ENCODE results near the gene DNA2. TPM values are rescaled to one million over a fixed set of nuclear protein-coding genes. Genes with fewer than 3 reads are reported as not detected.
A peak's percentile ranks its signal among the peaks of the same experiment; 100 is the strongest.
"Not testable (repeated sequence)": the region's sequence is repeated elsewhere in the genome, so short reads cannot be mapped to it uniquely, and the experiment has no call there.

Gene DNA2
- total RNA-seq, result 17.0 and 23.7 TPM in 2 replicates

GRCh38 chr10:68471586-68472408 is at the start of gene DNA2:
TSS of gene DNA2 (minus strand) at chr10:68471973. CDS start at chr10:68471864, 109 bp downstream.
- no peak for DNase-seq (ENCODE audit: low read depth)
- peak within 1 kb of the TSS; percentile 76 for H3K4me3 ChIP-seq (ENCODE audit: low read depth, low read length)
- TF ChIP-seq, protein P1, sequence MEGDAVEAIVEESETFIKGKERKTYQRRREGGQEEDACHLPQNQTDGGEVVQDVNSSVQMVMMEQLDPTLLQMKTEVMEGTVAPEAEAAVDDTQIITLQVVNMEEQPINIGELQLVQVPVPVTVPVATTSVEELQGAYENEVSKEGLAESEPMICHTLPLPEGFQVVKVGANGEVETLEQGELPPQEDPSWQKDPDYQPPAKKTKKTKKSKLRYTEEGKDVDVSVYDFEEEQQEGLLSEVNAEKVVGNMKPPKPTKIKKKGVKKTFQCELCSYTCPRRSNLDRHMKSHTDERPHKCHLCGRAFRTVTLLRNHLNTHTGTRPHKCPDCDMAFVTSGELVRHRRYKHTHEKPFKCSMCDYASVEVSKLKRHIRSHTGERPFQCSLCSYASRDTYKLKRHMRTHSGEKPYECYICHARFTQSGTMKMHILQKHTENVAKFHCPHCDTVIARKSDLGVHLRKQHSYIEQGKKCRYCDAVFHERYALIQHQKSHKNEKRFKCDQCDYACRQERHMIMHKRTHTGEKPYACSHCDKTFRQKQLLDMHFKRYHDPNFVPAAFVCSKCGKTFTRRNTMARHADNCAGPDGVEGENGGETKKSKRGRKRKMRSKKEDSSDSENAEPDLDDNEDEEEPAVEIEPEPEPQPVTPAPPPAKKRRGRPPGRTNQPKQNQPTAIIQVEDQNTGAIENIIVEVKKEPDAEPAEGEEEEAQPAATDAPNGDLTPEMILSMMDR (conservative IDR thresholded peaks at IDR 0.05; ENCODE audit: low read depth, low read length), result no peak

- not testable (repeated sequence) for DNase-seq (ENCODE audit: low read depth); H3K4me3 ChIP-seq (ENCODE audit: low read depth, low read length)
Observed at GRCh38 chr10:68518609-68519008, 46.8 kb upstream of the DNA2 start.

- no peak for DNase-seq (ENCODE audit: low read depth)
- no peak overlapping the region for H3K4me3 ChIP-seq (ENCODE audit: low read depth, low read length)
- TF ChIP-seq, protein P1 (conservative IDR thresholded peaks at IDR 0.05; ENCODE audit: low read depth, low read length), result no peak
Observed at GRCh38 chr10:68517188-68517587, 45.4 kb upstream of the DNA2 start.

DNA sequence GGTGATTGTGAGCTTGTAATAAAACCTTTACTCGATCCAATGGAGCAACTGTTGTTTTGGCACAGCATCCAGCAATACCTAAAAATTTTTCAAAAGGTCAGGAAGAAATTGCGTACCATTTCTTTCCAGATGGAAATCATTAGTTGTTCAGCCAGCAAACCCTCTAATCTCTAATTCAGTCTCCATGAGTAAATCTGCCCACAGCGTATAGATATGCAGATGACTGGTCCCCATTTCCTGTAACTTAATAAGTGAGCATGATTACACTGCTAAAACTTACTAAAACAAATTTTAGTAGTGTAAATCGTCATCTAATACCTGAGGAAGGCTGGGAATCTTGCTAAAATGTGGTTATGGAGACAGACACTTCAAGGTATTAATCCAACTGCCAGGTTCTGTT is 45.0 kb upstream of the DNA2 start:
- DNase-seq (ENCODE audit: low read depth), result no peak
- no peak overlapping the region for H3K4me3 ChIP-seq (ENCODE audit: low read depth, low read length)
- TF ChIP-seq, protein P1 (conservative IDR thresholded peaks at IDR 0.05; ENCODE audit: low read depth, low read length), result no peak

DNA sequence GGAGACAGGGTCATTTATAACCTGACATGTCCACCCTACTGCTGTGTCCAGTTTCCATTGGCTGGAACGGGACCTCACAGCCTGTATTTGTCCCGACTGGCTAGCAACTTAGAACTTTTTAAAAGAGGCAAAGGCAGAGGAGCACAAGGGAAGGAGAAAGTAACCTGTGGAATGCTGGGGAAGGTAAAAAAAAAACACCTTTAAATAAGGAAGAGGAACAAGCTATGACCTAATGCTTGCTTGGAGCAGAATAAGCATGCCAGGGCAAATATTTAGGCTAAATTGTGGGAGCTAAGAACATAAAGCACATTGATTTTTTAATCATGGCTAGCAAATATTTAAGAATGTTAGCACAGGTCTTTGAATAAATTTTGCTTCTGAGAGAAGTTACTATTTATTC is 44.4 kb upstream of the DNA2 start:
- not testable (repeated sequence) for H3K4me3 ChIP-seq (ENCODE audit: low read depth, low read length); DNase-seq (ENCODE audit: low read depth)

DNA sequence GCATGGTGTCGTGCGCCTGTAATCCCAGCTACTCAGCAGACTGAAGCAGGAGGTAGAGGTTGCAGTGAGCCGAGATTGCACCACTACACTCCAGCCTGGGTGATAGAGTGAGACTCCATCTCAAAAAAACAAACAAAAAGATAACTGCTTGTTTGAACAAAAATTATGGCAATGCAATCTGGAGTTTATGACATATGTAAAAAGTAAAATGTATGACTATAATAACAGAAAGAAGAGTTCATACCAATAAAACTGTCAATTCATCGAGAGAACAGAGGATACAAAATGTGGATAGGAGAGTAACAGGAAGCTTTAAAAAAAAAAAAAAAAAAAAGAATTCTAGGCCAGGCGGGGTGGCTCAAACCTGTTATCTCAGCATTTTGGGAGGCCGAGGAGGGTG is 36.3 kb upstream of the DNA2 start:
- no peak overlapping the region for H3K4me3 ChIP-seq (ENCODE audit: low read depth, low read length)
- DNase-seq (ENCODE audit: low read depth), result no peak
- TF ChIP-seq, protein P1 (conservative IDR thresholded peaks at IDR 0.05; ENCODE audit: low read depth, low read length), result no peak

GRCh38 chr10:68506411-68506810 is 34.6 kb upstream of the DNA2 start:
- DNase-seq (ENCODE audit: low read depth), result no peak
- no peak overlapping the region for H3K4me3 ChIP-seq (ENCODE audit: low read depth, low read length)
- TF ChIP-seq, protein P1 (conservative IDR thresholded peaks at IDR 0.05; ENCODE audit: low read depth, low read length), result no peak

GRCh38 chr10:68502846-68503245 is 31.1 kb upstream of the DNA2 start:
- TF ChIP-seq, protein P1 (conservative IDR thresholded peaks at IDR 0.05; ENCODE audit: low read depth, low read length), result no peak
- DNase-seq (ENCODE audit: low read depth), result no peak
- no peak overlapping the region for H3K4me3 ChIP-seq (ENCODE audit: low read depth, low read length)

Measured in epithelial cell of proximal tubule (primary cell).